ENCODE data around the gene TMEM37.

The TMEM37 gene

DNA sequence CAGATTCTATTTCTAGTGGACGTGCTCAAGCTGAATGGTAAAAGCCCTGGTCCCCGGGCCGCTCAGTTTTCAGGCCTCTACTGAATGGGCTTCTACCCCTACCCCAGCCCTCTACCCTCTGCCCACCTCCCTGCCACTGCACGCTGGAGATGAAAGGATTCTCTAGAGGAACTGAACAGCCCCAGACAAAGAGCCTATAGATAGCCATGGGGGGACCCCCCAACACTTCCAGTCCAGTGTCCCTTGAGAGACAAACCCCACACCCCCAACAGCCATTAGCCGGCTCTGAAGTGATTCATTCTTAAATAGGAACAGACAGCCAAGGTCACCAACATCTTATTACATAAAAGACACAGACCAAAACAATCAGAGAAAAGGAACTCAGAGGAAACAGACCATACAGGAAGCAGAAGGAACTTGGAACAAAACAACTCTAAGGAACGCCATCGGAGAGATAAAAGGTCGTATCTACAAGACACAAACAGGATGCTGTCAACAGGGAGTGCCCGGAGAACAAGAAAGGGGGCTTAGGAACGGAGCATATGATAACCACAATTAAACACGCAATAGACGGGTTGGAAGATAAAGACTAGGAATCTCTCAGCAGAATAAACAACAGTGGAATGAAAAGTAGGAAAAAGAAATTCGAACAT is 23.5 kb downstream of the TMEM37 start:
- DNase-seq (ENCODE audit: low read depth), result no peak

- DNase-seq (ENCODE audit: low read depth), result no peak
Observed at GRCh38 chr2:119460076-119460475, 28.4 kb downstream of the TMEM37 start.

DNA sequence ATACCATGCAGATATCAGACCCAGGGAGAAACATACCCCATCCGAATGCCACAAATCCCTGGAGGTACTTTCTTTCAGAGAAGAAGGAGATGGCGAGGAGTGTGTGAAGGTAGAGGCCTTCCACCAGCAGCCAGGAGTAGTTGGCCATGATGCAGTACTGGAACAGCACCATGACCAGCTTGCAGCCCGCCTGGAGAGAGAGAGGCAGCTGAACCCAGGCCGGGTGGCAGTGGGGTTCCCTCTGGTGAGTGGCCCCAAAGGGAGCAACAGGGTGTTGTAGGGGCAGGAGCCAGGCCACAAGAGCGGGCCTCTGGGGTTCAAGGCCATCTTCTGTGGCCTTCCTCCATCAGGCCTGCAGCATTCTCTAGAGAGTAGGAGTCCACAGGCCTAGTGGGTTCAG is 30.2 kb downstream of the TMEM37 start:
- DNase-seq (ENCODE audit: low read depth), result no peak

DNA sequence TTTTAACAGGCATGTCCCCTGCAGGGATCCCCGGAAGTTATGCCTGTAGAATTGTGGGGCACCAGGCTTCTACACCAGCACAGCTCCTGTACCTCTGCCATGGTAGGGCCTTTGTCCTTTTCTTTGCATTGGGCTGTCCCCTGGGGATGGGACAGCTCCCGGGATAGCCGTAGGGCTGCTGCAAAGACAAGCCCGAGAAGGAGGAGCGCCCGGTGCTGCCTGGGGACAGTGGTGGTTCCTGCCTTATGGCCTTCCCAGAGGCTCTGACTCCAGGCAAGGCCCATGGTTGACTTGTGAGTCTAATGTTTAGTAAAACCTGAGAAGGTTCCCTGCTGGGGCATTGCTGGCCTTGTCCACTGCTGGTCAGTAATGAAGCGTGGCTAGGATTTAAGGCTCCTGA is 30.9 kb downstream of the TMEM37 start:
- DNase-seq (ENCODE audit: low read depth), result no peak

DNA sequence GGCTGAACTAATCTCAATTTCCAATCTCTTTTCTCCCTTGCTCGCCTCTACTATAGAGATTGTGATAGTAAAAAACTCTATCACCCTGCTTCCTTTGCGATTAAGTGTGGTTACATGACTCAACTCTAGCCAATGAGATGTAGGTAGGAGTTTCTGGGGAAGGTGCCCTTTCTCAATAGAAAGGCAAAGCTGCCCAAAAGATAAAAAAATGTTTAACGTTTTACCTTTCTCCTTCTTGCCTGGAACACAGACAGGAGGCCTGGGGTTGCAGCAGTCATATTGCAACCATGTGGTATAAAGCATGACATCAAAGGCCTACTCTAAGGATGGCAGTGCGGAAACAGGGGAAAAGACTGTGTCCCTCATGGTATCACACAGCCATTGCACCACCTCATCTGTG is 31.5 kb downstream of the TMEM37 start:
- DNase-seq (ENCODE audit: low read depth), result no peak

GRCh38 chr2:119463990-119464389 is 32.3 kb downstream of the TMEM37 start:
- DNase-seq (ENCODE audit: low read depth), result no peak

GRCh38 chr2:119464981-119465380 is 33.3 kb downstream of the TMEM37 start:
- no peak for DNase-seq (ENCODE audit: low read depth)

DNA sequence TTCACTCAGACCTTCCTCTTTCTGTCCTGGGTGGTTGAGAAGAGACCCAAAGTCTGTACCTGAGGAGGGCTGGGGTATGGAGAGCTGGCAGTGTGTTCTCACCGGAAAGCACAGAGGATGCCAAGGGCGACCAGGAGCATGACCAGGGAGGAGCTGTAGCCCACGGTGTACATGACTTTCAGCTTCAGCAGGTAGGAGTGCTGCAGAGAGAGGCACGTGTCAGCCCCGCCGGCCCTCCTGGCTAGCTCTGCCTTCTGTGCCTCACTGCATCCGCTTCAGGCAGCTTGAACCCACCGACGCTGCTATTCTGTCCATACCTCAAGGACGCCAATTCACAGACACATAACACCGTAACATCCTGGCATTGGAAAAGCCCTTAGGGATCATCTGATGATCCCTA is 34.0 kb downstream of the TMEM37 start:
- no peak for DNase-seq (ENCODE audit: low read depth)

DNA sequence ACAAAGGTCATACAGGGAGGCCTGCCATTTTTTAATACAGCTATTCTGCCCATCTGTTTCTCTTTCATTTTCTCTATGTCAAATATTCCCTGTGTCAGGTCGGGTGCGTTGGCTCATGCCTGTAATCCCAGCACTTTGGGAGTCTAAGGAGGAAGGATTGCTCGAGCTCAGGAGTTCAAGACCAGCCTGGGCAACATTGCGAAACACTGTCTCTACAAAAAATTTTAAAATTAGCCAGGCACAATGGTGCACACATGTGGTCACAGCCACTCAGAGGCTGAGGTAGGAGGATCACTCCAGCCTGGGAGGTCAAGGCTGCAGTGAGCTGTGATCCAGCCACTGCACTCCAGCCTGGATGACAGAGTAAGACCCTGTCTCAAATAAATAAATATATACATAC is 34.7 kb downstream of the TMEM37 start:
- no peak for DNase-seq (ENCODE audit: low read depth)

GRCh38 chr2:119468154-119468955 is 36.7 kb downstream of the TMEM37 start:
- DNase-seq (ENCODE audit: low read depth), result no peak

DNA sequence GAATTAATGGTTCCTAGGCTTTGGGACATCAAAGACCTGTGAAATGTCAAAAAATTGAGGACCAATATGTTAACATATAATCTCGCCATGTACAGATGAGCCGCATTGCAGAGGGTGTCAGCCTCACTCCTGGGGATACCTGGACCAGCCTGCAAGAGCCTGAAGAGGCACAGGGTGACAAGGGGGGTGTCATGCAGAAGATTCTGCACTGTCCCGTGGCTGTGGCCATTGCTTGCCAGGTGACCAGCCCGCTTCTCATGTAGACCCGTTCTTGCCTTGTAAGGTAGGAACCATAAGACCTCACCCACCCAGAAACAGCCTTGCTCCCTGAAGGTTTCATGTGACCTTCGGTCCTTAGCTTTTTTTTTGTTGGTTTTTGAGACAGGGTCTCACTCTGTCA is 37.5 kb downstream of the TMEM37 start:
- no peak for DNase-seq (ENCODE audit: low read depth)

DNA sequence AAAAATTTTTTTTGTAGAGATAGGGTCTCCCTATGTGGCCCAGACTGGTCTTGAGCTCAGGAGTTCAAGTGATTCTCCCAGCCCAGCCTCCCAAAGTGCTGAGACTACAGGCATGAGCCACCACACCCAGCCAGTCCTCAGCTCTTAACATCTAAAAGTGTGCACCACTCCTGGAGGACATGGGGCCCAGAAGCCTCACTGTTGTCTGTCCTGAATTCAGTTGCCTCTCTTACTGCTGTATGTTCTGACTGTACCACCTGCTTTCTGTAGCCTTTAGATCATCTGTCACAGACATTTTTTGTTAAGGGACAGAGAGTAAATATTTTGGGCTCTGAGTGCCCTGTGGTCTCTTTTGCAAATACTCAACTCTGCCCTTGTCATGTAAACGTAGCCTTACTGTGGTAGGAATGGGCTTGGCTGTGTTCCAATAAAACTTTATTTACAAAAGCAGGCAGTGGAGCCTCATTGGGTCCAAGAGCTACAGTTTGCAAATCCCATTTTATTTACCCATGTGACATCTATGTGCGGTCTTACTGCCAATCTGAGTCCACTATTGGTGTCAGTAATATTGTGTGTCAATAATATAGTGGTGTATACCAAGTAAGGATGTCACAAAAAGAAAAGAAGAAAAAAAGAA is 38.1 kb downstream of the TMEM37 start:
- no peak for DNase-seq (ENCODE audit: low read depth)

DNA sequence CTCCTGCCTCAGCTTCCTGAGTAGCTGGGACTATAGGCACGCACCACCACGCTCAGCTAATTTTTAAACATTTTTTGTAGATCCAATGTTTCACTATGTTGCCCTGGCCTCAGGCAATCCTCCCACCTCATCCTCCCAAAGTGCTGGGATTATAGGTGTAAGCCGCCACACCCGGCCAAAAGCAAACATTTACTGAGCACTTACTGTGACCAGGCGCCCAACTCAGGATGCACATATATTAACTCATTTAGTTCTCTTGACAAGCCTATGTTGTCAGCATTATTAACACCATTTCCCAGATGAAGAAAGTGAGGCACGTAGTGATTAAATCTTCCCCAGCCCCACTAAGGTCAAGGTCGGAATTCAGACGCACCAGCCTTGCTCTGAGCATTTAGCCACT is 41.1 kb downstream of the TMEM37 start:
- DNase-seq (ENCODE audit: low read depth), result no peak

GRCh38 chr2:119473621-119474370 is 42.1 kb downstream of the TMEM37 start:
- no peak for DNase-seq (ENCODE audit: low read depth)

DNA sequence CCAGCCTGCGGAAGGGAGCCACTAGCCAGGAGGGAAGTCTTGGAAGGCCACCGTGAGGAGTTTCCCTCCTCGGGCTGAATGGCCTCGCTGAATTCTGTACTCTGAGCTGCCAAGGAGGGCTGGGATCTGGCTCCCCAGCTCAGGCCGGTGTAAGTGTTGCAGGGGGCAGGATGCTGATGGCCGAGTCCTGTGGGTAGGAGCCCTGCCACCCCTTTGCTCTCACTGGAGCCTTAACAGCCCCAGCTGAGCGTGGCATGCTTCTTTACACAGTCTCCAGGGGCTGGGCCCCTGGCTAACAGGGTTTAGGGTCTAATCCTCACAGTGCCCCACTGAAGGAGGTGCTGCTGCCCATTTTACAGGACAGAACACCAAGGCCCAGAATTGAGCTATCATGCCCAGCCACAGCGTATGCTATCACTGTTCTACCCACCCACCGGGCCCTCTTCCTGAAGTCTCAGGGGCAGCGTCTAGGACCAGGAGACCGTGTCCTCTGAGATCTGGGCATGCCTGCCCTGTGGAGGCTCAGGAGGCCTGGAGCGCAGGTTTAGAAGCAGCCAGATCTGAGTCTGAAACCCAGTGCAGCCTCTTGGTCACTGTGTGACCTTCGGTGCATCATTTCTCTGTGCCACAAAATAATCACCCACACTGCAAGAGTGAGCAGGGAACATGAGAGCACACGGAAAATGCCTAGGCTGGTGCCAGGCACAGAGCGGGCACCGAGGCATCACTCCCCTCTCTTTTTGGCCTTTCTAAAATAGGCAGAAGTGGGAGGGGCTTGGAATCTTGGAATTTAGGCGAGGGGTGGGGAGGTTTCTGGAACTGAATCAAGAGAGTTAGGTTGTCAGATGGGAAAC is 42.9 kb downstream of the TMEM37 start:
- DNase-seq (ENCODE audit: low read depth), result no peak

- DNase-seq (ENCODE audit: low read depth), result no peak
Observed at GRCh38 chr2:119475225-119475856, 43.7 kb downstream of the TMEM37 start.

DNA sequence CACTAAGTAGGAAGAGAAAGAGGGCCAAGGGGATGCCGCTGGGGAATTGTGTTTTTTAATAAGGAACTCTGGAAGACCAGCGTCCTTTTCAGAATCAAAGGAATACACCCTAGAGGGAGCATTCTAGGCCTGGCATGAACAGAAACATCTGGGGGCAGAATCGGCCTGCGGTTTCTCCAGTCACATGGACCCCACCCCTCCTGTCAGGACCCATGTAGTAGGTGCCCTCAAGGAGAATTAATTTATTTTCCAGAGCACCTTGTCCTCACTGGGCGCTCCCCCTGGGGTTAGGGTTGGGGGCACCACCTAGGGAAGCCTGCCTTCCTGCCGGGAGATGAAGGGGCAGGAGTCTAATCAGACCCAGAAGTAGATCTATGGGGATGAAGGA is 44.2 kb downstream of the TMEM37 start:
- DNase-seq (ENCODE audit: low read depth), result no peak

- peak; percentile 11 for DNase-seq (ENCODE audit: low read depth)
Observed at GRCh38 chr2:119476301-119477112, 44.9 kb downstream of the TMEM37 start.

DNA sequence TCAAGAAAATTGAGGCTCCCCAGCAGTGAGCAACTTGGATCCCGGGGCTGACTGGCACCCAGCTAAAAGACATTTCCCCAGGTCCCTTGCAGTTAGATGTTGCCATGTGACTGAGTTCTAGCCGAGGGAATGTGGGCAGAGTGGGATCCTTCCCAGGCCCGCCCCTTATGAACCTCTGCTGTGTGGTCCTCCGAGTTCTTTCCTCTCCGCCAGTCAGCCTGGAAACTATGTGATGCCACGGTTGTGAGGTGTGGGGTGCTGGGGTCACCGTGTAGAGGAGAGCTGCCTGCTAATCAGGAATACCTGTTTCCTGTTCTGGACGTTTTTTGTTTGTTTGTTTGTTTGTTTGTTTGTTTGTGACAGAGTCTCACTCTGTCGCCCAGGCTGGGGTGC is 45.5 kb downstream of the TMEM37 start:
- no peak for DNase-seq (ENCODE audit: low read depth)

All from fibroblast of gingiva (primary cell).